Endometrial microvascular endothelial cells (primary cell): ENCODE measurements around the gene APRT. TPM values are rescaled to one million over a fixed set of nuclear protein-coding genes. Genes with fewer than 3 reads are reported as not detected.

Source experiments
- in situ Hi-C: cut with HindIII; loops from 2 replicates; pipeline ENCODE4 v1.10.0; 2017; ENCODE audit warnings: low sequenced_read_pairs, low pct_unique_long_range_greater_than_20kb; ENCODE audit errors: inconsistent ontology term
- total RNA-seq: library from RNA; depleted of rRNA; stranded (reverse); fragments of >200 nt; gene quantifications from one replicate; pipeline ENCODE4 v1.2.3, GENCODE V29; 2015; ENCODE audit errors: inconsistent ontology term

APRT gene
- total RNA-seq, 1 donor from 2014 or later, result 253 TPM

DNA sequence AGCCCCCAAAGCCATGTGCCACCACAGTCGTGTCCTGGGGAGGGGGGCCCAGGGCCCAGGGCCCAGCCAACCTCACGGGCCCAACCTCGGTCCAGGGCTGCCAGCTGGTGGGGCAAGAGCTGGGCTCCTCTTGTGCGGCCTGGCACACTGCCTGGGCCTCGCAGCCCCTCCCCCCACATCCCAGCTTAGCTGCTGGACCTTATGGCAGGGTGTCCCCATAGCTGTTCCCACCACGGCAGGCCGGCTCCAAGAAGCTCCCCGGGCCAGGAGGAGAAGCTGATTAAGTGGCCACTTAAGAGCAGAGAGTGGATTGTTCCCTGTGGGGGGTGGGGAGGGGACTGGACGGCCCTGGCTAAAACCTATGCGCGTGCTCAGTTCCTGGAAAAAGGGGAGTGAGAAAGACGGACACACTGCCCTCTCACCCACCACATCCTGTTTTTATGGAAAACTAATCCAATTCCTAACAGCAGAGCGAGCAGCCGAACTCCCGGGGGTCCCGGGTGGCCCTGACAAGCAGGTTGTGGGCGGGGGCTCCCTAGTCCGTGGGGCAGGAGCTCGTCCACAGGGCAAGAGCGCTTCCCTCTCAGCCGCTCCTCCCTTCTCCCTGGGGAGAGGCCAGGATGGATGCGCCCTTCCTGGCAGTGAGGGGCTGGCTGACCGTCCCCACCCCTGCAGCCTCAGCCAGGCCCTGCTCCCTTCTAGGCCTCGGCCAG, 43.5 kb downstream of the APRT start:
- in situ Hi-C loops, result no loop called here

GRCh38 chr16:88767546-88768070, 44.1 kb downstream of the APRT start:
- in situ Hi-C loops, result no loop called here

- in situ Hi-C loops, result no loop called here
These were observed 44.8 kb downstream of the APRT start for GRCh38 chr16:88766975-88767374.

DNA sequence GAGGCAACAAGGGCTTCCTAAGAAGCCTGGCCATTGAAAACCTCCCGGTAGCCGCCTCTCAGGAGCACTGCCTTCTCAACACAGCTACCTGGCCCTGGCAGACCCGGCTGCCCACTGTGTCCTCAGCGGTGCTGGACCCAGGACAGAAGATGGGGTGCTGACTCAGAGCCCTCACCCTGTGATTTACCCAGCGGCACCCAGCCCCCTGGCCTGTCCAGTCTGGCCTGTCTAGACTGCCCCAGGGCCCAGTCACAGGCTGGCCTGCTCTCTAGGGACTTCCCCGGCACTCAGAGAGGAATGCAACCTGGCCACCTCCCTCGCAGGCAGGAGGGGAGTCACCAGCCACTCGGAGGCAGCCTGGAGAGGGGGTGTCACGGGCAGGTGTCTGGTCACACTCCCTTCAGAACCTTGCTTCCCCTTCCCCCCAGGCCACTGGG, 46.8 kb downstream of the APRT start:
- in situ Hi-C loops, result no loop called here

- in situ Hi-C loops, result no loop called here
These were observed 47.6 kb downstream of the APRT start for GRCh38 chr16:88764080-88764479.

GRCh38 chr16:88763502-88764053, 48.1 kb downstream of the APRT start:
- in situ Hi-C loops, result no loop called here

DNA sequence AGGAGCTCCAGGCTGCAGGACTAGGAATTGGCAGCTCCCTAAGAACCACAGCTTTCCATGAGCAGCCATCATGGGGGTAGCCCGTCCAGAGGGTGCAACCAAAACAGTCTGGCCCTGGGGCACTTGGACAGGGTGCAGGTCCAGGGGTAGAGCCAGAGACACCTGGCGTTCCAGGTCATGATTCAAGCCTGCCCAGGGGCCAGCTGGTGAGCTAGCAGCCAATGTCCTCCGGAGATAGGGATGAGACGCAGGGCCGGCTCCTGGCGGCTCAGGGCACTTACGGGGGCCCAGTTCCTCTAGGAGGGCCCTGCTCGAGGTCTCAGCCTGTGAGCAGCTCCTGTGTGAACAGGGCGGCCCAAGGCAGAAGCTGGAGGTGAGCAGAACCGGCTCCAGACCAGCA, 48.8 kb downstream of the APRT start:
- in situ Hi-C loops, result no loop called here

DNA sequence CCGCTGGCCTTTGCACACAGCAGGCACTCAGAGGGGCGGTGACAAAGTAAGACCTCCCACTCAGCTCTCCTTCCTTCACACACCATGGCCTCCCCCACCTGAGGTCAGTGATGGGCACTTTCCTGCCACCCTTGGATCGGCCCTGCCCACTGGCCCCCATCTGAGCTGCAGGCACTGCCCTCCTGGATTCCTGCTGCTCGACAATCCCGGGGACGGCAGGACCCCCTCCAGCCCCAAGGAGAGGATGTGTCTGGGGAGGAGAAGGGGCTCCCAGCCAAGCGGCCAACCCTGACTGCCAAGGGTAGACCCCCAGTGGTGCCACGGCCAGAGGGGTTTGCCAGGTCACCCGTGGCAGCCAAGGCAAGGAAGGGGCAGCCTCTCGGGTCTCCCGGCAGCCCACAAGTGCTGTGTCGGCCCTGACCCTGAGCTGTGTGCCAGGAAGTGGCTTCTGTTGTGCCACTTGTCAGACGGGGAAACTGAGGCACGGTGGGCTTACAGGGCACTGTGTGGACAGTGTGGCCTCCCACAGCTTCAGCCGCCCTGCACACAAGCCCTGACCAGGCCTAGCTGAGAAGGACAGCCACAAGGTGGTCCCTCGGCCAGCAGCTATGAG, 49.4 kb downstream of the APRT start:
- in situ Hi-C loops, result no loop called here

- in situ Hi-C loops, result no loop called here
These were observed 49.9 kb downstream of the APRT start for GRCh38 chr16:88761830-88762229.

- in situ Hi-C loops, result no loop called here
These were observed 50.6 kb downstream of the APRT start for GRCh38 chr16:88761143-88761534.

DNA sequence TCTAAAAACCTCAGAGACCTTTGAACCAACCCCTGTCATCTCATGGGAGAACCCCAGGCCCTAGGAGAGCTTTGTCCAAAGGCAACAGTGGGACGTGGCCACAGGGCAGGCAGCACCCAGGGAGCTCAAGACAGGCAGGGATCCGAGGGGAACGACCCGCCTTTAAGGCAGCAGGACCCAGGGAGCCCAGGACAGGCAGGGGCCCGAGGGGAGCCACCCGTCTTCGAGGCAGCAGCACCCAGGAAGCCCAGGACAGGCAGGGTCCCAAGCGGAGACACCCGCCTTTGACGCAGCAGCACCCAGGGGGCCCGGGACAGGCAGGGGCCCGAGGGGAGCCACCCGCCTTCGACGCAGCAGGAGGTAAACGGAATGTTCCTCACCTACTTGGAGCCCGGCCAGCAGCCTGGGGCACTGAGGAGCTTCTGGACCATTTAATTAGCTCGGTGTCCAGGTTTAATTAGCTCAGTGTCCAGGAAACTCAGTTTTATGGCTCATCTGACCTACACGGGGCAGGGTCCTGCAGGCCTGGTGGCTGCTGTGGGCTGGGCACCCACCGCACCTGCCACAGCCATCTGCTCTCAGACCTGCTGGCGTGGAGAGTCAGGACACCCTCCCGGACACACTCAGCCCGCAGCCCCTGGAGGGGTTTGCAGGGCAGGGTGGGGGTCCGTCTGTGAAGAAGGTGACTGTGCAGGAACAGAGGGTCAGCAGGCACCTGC, 51.1 kb downstream of the APRT start:
- in situ Hi-C loops, result no loop called here

- in situ Hi-C loops, result no loop called here
These were observed 51.8 kb downstream of the APRT start for GRCh38 chr16:88759976-88760350.

Other genes starting within 250 kb of the APRT start
- 13.1 TPM for gene ZC3H18, start 241.5 kb downstream of the APRT start, total RNA-seq
- not detected for gene IL17C, start 173.4 kb downstream of the APRT start, total RNA-seq
- 159 TPM for gene CYBA, start 160.9 kb downstream of the APRT start, total RNA-seq
- 28.0 TPM for gene MVD, start 148.8 kb downstream of the APRT start, total RNA-seq
- gene SNAI3, start 125.4 kb downstream of the APRT start, total RNA-seq, result not detected
- gene RNF166, start 105.5 kb downstream of the APRT start, total RNA-seq, result 32.6 TPM
- 21.9 TPM for gene CTU2, start 105.4 kb downstream of the APRT start, total RNA-seq
- 383 TPM for gene PIEZO1, start 26.7 kb downstream of the APRT start, total RNA-seq
- 21.5 TPM for gene CDT1, start 8.1 kb downstream of the APRT start, total RNA-seq
- 34.7 TPM for gene GALNS, start 45.0 kb upstream of the APRT start, total RNA-seq
- gene TRAPPC2L, start 45.2 kb upstream of the APRT start, total RNA-seq, result 54.1 TPM
- not detected for gene PABPN1L, start 54.7 kb upstream of the APRT start, total RNA-seq
- not detected for gene CBFA2T3, start 165.3 kb upstream of the APRT start, total RNA-seq